GM19035 (cell line): ENCODE measurements around the gene CCDC117.
"Not testable (repeated sequence)": the region's sequence is repeated elsewhere in the genome, so short reads cannot be mapped to it uniquely, and the experiment has no call there.

Experiments
- ATAC-seq: cut with Tn5 transposase; IDR thresholded peaks from one replicate; pipeline ENCODE4 v1.9.1; 2021; ENCODE audit not compliant: unreplicated experiment

The CCDC117 gene, protein sequence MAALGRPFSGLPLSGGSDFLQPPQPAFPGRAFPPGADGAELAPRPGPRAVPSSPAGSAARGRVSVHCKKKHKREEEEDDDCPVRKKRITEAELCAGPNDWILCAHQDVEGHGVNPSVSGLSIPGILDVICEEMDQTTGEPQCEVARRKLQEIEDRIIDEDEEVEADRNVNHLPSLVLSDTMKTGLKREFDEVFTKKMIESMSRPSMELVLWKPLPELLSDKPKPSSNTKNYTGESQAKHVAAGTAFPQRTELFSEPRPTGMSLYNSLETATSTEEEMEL

DNA sequence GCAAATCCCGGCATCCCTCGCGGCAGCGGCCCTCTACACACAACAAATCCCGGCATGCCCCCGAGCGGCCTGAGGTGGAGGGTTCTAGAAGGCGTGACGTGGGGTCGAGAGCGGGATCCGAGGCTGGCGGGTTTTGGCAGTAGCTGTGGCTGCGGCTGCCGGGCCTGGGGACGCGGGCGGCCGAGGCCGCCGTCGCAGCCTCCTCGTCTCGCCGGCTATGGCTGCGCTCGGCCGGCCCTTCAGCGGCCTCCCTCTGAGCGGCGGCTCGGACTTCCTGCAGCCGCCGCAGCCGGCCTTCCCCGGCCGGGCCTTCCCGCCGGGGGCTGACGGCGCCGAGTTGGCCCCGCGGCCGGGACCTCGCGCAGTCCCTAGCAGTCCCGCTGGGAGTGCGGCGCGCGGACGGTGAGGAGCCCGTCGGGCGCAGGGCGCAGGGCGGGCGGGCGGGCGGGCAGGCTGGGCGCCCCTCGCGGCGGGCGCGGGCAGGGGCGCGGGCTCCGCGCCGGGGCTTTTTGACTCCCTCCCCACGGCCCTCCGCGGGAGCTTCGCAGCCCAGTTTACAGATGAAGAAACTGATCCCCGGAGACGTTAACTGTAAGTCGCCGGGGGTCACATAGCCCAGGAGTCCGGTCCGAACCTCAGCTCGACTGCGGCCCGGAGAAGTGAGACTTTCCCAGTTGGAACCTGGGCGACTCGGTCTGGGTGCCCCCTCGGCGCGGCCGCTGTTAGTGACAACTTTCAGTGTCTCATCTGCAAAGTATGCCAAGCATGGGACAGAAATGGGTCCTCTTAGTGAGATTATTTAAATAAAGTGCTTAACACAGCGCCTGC, at the start of gene CCDC117:
Gene CCDC117 (plus strand): TSS at position 63 of the 828 bp plus-strand sequence. CDS start 155 bp downstream, at position 218.
- ATAC-seq: peak; percentile 90

DNA sequence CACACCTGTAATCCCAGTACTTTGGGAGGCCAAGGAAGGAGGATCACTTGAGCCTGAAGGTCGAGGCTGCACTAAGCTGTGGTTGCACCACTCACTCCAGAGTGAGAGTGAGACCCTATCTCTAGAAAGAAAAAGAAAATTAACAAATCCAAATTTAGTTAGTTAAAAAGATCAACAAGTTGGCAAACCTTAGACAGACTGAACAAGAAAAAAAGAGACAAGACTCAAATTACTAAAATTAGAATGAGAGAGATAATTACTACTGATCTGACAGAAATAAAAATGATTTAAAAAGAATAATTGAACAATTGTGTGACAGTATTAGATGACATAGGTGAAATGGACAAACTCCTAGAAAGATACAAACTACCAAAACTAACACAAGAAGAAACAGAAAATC, 44.5 kb upstream of the CCDC117 start:
- no peak for ATAC-seq

DNA sequence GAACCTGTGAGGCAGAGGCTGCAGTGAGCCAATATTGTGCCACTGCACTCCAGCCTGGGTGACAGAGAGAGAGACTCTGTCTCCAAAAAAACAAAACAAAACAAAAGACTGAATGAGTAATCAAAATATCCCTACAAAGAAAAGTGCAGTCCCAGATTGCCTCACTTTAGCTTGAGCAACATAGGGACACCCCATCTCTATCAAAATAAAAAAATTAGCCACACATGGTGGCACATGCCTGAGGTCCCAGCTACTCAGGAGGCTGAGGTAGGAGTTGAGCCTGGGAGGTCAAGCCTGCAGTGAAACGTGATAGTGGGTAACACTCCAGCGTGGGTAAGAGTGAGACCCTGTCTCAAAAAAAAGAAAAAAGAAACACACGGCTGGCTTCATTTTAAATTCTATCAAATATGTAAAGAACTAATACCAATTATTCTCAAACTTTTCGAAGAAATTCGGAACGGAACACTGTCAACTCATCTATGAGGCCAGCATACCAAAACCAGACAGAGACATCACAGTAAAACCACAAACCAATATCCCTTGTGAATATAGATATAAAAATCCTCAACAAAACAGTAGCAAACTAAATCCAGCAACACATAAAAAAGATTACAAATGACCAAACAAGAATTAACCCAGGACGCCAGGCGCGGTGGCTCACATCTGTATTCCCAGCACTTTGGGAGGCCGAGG, 43.7 kb upstream of the CCDC117 start:
- ATAC-seq: no peak

DNA sequence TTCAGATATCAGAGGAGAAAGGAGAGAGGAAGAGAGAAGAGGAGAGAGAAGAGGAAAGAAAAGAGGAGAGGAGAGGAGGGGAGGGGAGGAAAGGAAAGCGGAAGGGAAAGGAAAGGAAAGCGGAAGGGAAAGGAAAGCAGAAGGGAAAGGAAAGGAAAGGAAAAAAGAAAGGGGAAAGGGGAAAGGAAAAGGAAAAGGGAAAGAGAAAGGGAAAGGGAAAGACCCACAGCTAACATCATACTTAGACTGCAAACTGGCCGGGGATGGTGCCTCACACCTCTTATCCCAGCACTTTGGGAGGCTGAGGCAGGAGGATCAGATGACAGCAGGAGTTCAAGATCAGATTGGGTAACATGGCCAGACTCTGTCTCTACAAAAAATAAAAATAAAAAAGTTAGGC, 42.3 kb upstream of the CCDC117 start:
- ATAC-seq: no peak

DNA sequence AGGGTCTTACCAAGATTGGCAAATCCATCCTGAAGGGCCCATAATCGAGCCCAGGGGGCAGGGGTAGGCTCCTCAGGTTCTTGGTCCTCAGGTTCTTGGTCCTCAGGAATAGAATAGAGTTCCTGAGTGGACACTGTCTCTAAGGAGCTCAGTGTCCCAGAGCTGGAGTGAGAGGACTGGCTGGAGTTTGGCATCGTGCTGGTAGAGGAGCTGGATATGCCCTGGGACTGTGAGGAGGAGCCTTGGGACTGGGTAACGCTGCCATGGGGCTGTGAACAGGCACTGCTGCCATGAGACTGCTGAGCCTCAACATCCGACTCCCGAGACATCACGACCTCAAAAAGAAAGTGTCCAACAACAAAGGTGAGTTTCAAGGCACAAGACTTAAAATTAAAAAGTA, 38.1 kb upstream of the CCDC117 start:
- no peak for ATAC-seq

DNA sequence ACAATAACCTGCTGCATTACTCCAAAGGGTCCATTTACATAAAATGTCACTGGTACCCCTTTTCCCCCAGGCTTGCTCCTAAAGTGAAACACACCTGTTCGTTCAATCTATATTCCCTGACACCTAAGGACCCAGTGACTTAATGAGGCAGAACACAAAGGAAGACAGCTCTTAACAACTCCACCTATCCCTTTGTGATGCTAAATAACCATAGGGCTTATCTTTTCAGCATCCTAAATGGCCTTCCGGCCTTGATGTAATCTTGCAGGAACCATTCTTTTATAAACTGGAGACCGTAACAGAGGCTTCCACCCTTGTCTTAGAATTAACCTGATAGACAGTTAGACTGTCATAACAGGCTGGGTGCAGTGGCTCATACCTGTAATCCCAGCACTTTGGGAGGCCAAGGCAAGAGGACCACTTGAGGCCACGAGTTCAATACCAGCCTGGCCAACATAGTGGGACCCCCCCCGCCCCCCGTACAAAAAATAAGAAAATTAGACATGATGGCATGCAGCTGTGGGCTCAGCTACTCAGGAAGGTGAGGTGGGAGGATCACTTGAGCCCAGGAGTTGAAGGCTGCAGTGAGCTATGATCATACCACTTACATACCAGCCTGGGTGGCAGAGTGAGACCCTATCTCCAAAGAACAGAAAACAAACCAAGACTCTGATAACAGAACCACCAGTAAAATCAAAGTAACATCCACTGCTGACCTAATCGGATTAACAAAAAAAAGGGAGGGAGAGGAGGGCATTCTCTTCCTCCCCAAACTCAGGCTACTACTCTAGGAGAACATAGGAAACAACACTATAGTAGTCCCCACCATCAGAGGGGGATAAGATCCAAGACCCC, 36.0 kb upstream of the CCDC117 start:
- no peak for ATAC-seq

DNA sequence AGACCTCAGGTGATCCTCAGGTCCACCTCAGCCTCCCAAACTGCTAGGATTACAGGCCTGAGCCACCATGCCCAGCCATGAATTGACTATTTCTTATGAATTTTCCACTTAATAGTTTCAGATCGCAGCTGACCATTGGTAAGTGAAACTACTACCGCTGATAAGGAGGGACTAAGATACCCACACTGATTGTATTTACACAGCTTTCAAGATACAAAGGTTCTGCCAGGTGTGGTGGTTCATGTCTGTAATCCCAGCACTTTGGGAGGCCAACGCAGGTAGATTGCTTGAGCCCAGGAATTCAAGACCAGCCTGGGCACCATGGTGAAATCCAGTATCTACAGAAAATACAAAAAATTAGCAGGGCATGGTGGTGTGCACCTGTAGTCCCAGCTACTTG, 34.8 kb upstream of the CCDC117 start:
- ATAC-seq: no peak

DNA sequence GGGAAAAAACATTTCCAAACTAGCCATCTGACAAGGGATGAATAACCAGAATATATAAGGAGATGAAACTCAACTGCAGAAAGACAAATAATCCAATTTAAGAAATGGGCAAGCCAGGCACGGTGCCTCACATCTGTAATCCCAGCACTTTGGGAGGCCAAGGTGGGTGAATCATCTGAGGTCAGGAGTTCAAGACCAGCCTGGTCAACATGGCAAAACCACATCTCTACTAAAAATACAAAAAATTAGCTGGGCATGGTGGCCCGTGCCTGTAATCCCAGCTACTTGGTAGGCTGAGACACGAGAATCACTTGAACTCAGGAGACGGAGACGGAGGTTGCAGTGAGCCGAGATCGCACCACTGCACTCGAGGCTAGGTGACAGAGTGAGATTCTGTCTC, 33.6 kb upstream of the CCDC117 start:
- not testable (repeated sequence) for ATAC-seq

DNA sequence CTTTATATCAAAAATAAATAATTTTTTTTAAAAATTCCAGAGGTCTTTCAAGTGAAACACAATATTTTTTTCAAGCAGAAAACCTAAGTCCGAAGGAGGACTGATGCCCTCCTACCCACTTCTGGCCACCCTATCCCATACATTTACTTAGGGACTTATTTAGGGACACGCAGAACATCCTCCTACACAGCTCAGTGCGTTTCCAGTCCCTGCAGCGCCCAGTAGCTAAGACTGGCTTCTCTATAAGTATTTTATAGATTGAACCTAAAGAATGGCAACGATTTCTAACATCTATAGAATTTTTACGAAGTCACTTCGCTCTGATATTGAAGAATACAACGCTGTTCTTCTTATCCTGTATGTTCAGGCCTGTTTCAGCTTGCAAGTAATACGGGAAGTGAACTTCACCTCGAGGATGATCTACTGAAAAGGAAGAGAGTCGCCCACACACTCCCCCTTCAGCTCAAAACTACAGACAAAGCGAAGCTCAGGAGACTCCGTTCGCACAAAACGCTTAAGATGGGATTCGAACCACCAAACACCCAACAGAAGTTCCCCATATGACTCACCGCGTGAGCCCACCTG, 31.2 kb upstream of the CCDC117 start:
- no peak for ATAC-seq

DNA sequence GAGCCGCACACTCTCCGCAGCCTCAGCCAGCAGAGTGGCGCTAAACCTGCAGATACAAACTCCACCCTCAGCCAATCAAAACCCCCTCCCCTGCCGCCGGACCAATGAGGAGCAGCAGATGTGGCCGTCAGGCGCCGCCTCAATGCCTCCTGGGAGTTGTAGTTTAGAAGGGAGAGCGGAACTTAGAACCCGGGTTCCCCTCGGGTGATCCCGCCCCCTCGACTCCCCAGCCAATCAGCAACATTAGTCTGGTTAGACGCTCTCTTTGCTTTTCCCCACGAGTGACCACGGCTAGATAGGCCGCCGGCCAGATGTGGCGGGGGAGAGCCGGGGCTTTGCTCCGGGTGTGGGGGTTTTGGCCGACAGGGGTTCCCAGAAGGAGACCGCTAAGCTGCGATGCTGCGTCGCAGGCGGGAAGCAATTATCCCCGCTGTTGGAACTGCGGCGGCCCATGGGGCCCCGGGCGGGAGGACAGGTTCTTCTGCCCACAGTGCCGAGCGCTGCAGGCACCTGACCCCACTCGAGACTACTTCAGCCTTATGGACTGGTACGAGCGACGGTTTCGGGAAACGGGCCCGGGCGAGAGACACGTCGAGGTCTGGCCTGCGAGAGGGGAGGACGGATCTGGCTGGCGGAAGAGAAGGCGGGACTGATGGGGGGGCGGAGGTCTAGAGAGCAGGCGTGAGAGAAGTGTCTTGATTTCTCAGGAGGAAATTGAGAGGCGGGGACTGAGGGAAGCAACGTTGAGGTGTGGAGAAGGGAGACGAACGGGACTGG, 30.5 kb upstream of the CCDC117 start, which contains the start of the genes CHEK2 and HSCB:
Gene CHEK2 (minus strand): TSS at position 36 of the 777 bp plus-strand sequence. CDS start 7,099 bp downstream, outside the sequence.
Gene HSCB (plus strand): TSS at position 255 of the 777 bp plus-strand sequence. CDS start 57 bp downstream, at position 312.
- peak; percentile 91 for ATAC-seq

DNA sequence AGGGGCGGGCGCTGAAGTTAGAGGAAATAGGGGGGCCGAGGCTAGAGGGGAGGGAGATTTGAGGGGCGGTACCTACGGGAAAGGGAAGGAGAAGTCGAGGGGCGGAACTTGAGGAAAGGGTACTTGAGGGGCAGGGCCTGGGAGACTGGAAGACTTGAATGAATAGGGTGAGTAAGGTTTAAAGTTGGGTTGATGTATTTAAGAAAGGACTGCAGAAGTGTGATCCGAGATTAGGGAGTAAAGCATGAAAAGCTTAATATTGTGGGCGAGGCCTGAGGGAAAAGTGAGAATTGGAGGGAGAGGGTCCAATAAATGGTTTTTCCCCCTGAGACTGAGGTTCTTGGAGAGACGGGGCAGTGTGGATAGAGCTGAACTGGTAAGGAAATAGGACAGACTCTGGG, 29.9 kb upstream of the CCDC117 start:
- ATAC-seq: no peak

DNA sequence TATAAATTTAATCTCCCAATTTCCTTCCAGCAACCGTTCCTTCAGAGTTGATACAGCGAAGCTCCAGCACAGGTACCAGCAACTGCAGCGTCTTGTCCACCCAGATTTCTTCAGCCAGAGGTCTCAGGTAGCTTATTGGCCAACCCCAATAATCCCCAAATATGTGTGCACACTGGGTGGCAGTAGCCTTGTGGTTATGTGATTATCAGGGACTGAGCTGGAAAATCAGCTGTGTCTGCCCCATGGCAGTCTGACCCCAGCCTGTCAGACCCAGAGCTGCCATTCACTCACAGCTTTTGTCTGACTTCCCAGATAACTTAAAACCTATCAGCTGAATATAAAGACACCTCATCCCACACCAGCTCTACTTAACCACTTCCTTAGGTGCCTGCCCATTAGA, 28.6 kb upstream of the CCDC117 start:
- ATAC-seq: no peak

DNA sequence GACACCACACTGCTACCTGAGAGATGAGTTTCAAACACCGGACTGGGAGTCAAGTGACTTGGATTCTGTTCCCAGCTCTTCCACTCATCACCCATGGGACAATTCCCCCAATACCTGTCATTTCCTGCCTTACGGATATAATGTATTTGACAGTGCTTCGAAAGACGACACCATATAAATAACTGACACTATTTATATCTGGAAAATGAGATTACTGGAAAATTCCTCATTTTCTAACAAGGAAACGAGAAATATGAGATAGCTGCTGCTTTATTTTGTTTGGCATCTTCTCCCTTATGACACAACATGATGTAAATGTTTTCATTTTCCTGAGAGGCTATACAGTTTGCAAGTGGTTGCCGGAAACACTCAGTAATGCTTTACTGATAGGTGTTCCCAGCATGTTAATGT, 22.0 kb upstream of the CCDC117 start:
- ATAC-seq: no peak

DNA sequence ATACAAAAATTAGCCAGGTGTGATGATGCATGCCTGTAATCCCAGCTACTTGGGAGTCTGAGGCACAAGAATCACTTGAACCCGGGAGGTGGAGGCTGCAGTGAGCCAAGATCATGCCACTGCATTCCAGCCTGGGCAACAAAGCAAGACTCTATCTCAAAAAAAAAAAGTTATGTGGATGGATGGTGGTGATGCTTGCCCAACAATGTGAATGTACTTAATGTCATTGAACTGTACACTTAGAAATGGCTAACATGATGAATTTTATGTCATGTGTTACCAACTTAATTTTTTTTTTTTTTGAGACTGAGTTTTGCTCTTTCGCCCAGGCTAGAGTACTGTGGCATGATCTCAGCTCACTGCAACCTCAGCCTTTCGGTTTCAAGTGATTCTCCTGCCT, 18.0 kb upstream of the CCDC117 start:
- not testable (repeated sequence) for ATAC-seq

DNA sequence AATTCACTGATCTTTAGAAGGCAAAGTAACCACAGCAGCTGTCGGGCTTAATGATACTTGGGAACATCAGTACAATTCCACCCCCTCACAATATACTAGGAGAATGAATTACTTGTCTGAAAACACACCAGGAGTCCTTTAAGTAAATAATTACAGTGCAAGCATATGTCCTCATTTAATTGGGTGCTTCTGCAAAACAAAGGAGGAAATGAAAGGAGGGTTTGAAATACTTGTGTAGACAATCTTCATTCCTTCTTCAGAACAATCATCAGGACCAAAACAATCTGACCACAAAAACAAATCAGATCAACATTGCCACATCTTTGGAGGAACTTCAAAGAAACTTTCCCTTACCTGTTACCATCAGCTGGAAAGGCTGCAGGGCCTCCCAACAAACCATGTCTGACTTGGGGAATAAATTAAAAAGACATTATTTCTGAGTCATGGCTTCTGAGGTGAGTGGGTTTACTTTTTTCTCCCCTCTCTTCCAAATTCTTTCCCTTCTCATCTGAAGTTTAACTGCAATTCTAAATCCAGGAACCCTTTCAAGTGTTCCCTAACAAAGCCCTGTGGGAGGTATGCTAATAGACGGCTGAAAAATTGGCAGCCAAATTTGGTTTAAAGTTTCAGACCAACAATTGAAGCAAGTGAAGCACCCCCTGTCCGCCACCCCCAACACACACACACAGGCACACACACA, 12.5 kb upstream of the CCDC117 start:
- ATAC-seq: no peak

DNA sequence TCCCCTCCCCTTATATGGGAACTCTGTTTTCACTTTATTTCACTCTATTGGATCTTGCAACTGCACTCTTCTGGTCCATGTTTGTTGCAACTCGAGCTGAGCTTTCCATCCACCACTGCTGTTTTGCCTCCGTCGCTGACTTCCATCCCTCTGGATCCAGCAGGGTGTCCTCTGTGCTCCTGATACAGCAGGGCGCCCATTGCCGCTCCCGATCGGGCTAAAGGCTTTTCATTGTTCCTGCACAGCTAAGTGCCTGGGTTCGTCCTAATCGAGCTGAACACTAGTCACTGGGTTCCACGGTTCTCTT, 11.1 kb upstream of the CCDC117 start:
- ATAC-seq: no peak

DNA sequence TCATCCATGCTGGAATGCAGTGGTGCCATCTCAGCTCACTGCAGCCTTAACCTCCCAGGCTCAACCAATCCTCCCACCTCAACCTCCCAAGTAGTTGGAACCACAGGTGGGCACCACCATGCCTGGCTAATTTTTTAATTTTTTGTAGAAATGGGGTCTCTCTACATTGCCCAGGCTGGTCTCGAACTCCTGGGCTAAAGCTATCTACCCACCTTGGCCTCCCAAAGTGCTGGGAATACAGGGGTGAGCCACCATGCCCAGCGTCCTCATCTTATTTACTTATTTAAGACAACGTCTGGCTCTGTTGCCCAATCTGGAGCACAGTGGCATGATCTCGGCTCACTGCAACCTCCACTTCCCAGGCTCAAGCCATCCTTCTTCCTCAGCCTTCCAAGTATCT, 10.5 kb upstream of the CCDC117 start:
- not testable (repeated sequence) for ATAC-seq

DNA sequence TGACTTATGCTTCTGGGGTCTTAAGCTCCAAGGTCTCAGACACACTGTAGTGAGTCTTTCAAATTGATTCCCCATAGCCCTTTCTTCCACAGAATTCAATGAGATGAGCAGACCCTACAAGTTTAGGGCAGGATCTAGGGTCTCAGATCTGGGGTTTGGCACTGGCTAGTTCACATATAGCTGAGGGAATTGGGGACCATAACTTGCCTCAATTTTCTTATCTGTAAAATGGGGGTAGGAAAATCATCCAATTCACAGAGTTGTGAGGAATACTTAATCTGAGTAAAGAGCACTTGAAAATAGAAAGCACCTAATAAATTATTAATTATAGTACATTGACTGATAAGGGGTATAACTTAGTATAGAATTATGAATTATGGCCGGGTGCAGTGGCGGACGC, 5.9 kb upstream of the CCDC117 start:
- ATAC-seq: no peak
